ENCODE results near the gene ACTN4.

- no peak for TF ChIP-seq CTCF (conservative IDR thresholded peaks at IDR 0.05; ENCODE audit: low read depth, low read length)
- TF ChIP-seq POLR2A (IDR thresholded peaks at IDR 0.05; ENCODE audit: low read depth, low read length) = no peak
- no peak for TF ChIP-seq MXI1 (IDR thresholded peaks at IDR 0.05; ENCODE audit: borderline replicate concordance, low read depth, low read length)
- no peak for TF ChIP-seq NFE2L2 (IDR thresholded peaks at IDR 0.05; ENCODE audit: low read depth, low read length)
- no peak for TF ChIP-seq RAD21 (IDR thresholded peaks at IDR 0.05; ENCODE audit: low read length)
- no peak for TF ChIP-seq MAFK (IDR thresholded peaks at IDR 0.05; ENCODE audit: low read depth, low read length)
- no peak for TF ChIP-seq BHLHE40 (IDR thresholded peaks at IDR 0.05; ENCODE audit: low read depth, low read length)
- TF ChIP-seq FOS (IDR thresholded peaks at IDR 0.05; ENCODE audit: low read depth, low read length) = no peak
Measured at GRCh38 chr19:38766276-38767047, 119.0 kb downstream of the ACTN4 start.

All from IMR-90 (cell line).